Measurements from ENCODE around the gene AQP1. TPM values are rescaled to one million over a fixed set of nuclear protein-coding genes. Genes with fewer than 3 reads are reported as not detected.

The AQP1 gene
- total and polyA plus RNA-seq, 8 donors = 146 to 450 (median 231) TPM

DNA sequence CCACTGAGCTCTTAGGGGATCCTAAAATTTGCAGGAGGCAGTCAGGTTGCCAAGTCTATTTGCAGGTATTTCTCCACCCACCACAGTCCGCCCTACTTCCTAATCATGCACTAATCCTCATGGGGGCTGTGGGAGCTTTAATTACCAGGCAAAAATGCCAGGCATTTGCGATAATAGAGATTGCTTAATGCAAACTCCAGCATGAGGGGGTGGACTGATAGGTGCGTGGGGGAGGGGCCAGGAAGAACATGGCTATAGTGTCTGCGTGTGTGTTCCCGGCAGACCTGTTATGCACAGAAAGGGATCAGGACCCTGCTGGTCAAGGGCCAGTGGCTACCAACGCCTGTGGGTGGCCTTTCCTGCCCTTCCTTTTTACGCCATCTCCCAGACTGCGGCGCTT is 15.6 kb upstream of the AQP1 start:
- peak in 4 of 6 donors; percentile 52 to 61 (median 58) for DNase-seq
- peak; percentile 10 to 30 (median 24) for ATAC-seq
- intact Hi-C loops (cut with DNase I) = no loop called here

DNA sequence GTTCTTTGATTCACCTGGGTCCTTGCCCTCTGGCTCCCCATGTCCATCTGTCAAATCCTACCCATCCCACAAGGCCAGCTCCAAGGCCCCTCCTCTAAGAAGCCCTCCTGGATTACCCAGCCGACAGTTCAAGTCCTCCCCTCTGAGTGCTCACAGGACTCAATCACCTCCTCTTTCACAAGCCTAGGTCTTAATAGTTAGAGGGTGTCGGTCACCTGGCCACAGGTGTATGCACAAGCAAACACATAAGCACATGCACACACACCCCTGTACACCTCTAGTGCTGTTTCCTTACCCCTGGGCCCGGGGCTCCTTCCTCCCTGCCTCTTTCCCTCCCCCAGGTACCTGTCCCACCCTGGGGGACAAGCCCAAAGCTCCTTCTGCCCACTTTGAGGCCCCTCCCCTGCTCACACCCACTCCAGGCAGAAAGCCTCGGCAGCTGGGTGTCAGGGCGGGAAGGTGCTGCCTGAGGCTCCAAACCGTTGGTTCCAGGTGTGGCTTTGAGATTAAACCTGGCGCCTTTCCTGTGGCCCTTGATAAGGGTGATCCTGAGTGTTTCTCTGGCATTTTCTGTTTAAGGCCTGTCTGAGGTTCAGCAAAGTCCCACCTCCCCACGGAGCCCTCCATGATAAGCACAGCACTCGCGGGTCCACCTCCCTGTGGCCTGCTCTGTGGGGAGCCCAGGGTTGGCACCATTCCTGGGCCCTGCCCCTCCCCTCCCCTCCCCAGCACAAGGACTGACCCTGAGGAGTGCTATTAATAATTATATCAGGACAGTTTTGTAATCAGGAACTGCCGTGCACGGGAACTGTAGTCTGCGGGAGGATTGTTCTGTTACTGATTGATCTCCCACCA is 14.6 kb upstream of the AQP1 start:
- H3K27ac ChIP-seq = peak overlapping the region; percentile 75 to 90 (median 85)

More for the DNA sequence above, 15.6 kb upstream of the AQP1 start:
- Histone ChIP-seq H3K27me3 (no peaks in the 10 kb centered on the region), H3K9me3 (no peaks in the 10 kb centered on the region), H3K4me3 (no peak overlapping the region), H3K4me1 (peaks cover 57 to 70% (median 69%) of the 10 kb centered on the region in 3 donors), H3K36me3 (no peaks in the 10 kb centered on the region), H3K27ac (peak overlapping the region; percentile 75 to 90 (median 85))
- WGBS, 2 donors = 35 to 44% methylated on average over 8 to 9 of the region's 9 CpGs
- TF ChIP-seq, protein P1, sequence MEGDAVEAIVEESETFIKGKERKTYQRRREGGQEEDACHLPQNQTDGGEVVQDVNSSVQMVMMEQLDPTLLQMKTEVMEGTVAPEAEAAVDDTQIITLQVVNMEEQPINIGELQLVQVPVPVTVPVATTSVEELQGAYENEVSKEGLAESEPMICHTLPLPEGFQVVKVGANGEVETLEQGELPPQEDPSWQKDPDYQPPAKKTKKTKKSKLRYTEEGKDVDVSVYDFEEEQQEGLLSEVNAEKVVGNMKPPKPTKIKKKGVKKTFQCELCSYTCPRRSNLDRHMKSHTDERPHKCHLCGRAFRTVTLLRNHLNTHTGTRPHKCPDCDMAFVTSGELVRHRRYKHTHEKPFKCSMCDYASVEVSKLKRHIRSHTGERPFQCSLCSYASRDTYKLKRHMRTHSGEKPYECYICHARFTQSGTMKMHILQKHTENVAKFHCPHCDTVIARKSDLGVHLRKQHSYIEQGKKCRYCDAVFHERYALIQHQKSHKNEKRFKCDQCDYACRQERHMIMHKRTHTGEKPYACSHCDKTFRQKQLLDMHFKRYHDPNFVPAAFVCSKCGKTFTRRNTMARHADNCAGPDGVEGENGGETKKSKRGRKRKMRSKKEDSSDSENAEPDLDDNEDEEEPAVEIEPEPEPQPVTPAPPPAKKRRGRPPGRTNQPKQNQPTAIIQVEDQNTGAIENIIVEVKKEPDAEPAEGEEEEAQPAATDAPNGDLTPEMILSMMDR (IDR thresholded peaks at IDR 0.05) = no peak
- no peak for FAIRE-seq

DNA sequence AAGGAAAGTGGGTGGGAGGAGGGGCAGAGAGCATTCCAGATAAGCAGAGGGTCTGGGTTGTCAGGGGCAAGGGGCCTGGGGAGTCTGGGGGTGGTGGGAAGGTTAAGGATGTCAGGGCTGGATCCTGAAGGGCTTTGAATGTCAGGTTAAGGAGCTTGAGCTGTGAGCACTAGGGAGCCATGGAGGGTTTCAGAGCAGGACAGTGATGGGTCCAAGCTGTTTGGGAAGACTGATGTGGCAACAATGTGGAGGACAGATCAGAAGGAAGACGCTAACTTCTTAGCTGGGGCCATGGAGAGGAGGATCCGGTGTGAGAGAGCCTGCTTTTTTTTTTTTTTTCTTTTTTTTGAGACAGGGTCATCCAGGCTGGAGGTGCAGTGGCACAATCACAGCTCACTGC is 13.9 kb upstream of the AQP1 start:
- ATAC-seq = no peak
- no peaks in the 10 kb centered on the region for H3K36me3 ChIP-seq
- 66 to 71% methylated on average over 2 of the region's 2 CpGs for WGBS, 2 donors
- peaks cover 57 to 65% (median 65%) of the 10 kb centered on the region in 3 donors for H3K4me1 ChIP-seq
- no peak for DNase-seq
- TF ChIP-seq, protein P1 (IDR thresholded peaks at IDR 0.05) = no peak
- no peaks in the 10 kb centered on the region for H3K9me3 ChIP-seq
- H3K27ac ChIP-seq = peak overlapping the region; percentile 75 to 90 (median 85)
- peak overlapping the region in 1 of 4 donors; percentile 5 for H3K4me3 ChIP-seq
- intact Hi-C loops (cut with DNase I) = no loop called here
- no peaks in the 10 kb centered on the region for H3K27me3 ChIP-seq
- FAIRE-seq = no peak

More for the DNA sequence above, 14.6 kb upstream of the AQP1 start:
- no peaks in the 10 kb centered on the region for H3K36me3 ChIP-seq
- TF ChIP-seq, protein P1 (IDR thresholded peaks at IDR 0.05) = no peak
- ATAC-seq (peak; percentile 72 to 81 (median 76)), FAIRE-seq (no peak), DNase-seq (peak; percentile 77 to 90 (median 85))
- peak overlapping the region in 1 of 4 donors; percentile 5 for H3K4me3 ChIP-seq
- intact Hi-C loops (cut with DNase I) = no loop called here
- H3K27me3 ChIP-seq = no peaks in the 10 kb centered on the region
- no peaks in the 10 kb centered on the region for H3K9me3 ChIP-seq
- 7 to 12% methylated on average over 13 of the region's 13 CpGs for WGBS, 2 donors
- H3K4me1 ChIP-seq = peaks cover 57 to 70% (median 69%) of the 10 kb centered on the region in 3 donors

DNA sequence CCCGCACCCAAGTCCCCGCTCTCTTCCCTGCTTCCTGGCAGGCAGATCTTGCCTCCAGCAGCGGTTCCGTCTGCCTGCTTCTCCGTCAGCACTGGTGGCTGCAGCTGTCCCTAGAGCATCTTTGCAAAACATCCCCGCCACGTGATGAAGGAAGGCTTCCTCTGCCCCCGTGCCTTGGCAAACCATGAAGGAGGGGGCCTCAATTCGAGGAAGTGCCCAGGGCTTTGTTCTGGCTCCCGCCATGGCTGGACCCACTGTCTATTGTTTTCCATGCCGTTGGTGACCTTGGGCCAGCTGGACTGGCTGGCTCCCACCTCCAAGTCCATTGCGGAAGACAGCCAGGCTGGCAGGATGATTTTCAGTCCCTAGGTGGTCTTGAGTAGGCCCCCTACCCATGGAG is 13.2 kb upstream of the AQP1 start:
- TF ChIP-seq, protein P1 (IDR thresholded peaks at IDR 0.05) = no peak

More for the DNA sequence above, 13.2 kb upstream of the AQP1 start:
- no peaks in the 10 kb centered on the region for H3K9me3 ChIP-seq
- FAIRE-seq (no peak), ATAC-seq (peak in 1 of 4 donors; percentile 21), DNase-seq (peak in 2 of 6 donors; percentile 27 to 48)
- no peaks in the 10 kb centered on the region for H3K27me3 ChIP-seq
- intact Hi-C loops (cut with DNase I) = no loop called here
- no peak overlapping the region for H3K4me3 ChIP-seq
- WGBS, 2 donors = 50 to 51% methylated on average over 12 of the region's 12 CpGs
- H3K36me3 ChIP-seq = no peaks in the 10 kb centered on the region
- H3K27ac ChIP-seq = peak overlapping the region; percentile 75 to 90 (median 85)
- peaks cover 57 to 59% (median 58%) of the 10 kb centered on the region in 3 donors for H3K4me1 ChIP-seq
